22Rv1 (cell line): ENCODE data around the gene KLK2.
A peak's percentile ranks its signal among the peaks of the same experiment; 100 is the strongest.

Experiments used
- H3K27ac ChIP-seq: fragments of 450-650 bp; 2 replicates; pipeline ENCODE4 v1.5.1; 2017
- ZFX ChIP-seq: fragments of 450-650 bp; IDR thresholded peaks from 2 replicates; pipeline ENCODE4 v1.6.1; 2017; ENCODE audit warnings: antibody characterized with exemption, borderline replicate concordance
- TF ChIP-seq, protein P1 (sequence below): fragments of 450-650 bp; IDR thresholded peaks from 2 replicates; pipeline ENCODE4 v1.5.1; 2017; ENCODE audit warnings: mild to moderate bottlenecking

The KLK2 gene

GRCh38 chr19:50902640-50903039, 29.4 kb downstream of the KLK2 start:
- peak overlapping the region; percentile 99 for H3K27ac ChIP-seq
- TF ChIP-seq, protein P1, sequence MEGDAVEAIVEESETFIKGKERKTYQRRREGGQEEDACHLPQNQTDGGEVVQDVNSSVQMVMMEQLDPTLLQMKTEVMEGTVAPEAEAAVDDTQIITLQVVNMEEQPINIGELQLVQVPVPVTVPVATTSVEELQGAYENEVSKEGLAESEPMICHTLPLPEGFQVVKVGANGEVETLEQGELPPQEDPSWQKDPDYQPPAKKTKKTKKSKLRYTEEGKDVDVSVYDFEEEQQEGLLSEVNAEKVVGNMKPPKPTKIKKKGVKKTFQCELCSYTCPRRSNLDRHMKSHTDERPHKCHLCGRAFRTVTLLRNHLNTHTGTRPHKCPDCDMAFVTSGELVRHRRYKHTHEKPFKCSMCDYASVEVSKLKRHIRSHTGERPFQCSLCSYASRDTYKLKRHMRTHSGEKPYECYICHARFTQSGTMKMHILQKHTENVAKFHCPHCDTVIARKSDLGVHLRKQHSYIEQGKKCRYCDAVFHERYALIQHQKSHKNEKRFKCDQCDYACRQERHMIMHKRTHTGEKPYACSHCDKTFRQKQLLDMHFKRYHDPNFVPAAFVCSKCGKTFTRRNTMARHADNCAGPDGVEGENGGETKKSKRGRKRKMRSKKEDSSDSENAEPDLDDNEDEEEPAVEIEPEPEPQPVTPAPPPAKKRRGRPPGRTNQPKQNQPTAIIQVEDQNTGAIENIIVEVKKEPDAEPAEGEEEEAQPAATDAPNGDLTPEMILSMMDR, result no peak
- TF ChIP-seq ZFX, result no peak

DNA sequence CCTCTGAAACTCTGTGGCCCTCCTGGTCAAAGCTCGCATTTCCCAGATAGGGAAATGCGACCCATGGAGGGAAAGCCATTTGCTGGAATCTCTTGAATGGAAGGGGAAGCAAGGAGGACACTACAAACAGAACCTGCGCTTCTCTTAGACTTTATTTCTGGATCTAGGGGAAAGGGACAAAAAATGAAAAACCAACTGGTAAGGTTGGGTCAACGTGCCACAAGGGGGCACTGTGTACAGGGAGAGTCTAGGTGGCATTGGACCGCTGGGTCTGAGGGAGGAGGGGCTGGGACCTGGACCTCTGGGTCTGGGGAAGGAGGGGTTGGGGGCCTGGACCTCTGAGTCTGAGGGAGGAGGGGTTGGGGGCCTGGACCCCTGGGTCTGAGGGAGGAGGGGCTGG, 33.0 kb downstream of the KLK2 start:
- peak overlapping the region; percentile 99 for H3K27ac ChIP-seq
- TF ChIP-seq ZFX, result no peak
- TF ChIP-seq, protein P1, result peak; percentile 73

DNA sequence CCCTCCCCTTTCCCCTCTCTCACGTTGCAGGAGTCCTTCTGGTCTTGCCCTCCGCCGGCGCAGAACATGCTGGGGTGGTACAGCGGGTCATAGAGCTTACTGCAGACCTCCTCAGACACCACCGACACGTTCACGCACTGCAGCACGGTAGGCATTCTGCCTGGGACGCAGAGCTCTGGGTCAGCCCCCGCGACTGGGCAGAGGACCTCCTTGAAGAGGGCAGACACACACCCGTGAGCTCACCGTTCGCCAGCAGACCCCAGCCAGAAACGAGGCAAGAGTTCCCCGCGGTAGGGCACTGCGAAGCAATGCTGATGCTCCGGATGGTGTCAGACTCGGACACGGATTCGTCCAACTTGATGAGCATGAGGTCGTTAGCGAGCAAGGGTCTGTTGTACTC, 35.1 kb downstream of the KLK2 start:
- peak overlapping the region; percentile 88 for H3K27ac ChIP-seq
- no peak for TF ChIP-seq ZFX
- TF ChIP-seq, protein P1, result no peak

DNA sequence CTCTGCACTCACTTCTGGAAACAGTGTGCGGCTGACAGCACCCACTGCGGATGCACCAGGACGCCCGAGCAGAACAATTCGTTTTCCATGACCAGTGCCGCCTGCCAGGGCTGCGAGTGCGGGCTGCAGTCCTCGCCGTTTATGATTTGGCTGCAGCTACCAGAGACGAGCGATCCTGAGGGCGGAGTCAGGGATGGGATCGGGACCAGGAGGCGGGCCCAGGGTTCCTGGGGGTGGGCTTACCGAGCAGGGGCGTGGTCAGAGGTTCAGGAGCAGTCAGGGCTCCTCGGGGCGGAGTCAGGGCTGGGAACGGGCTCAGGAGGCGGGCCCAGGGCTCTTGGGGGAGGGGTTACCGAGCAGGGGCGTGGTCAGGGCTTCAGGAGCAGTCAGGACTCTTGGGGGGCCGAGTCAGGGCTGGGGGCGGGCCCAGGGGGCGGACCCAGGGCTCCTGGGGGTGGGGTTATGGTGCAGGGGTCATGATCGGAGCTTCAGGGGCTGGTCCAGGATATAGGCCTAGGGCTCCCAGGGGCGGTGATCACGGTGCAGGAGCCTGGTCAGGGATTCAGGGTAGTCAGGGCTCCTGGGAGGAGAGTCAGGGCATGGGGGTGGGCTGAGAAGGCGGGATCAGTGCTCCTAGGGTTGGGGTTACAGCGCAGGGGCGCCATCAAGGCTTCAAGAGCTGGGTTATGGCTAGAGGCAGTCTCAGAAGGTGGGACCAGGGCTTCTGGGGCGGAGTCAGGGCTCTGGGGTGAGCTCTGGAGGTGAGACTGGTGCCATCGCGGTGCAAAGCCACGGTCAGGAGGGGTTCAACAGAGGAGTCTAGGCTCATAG, 36.2 kb downstream of the KLK2 start:
- no peak for TF ChIP-seq ZFX
- TF ChIP-seq, protein P1, result no peak
- peak overlapping the region; percentile 88 for H3K27ac ChIP-seq

GRCh38 chr19:50910722-50911121, 37.5 kb downstream of the KLK2 start:
- H3K27ac ChIP-seq, result no peak overlapping the region
- TF ChIP-seq, protein P1, result no peak
- no peak for TF ChIP-seq ZFX

DNA sequence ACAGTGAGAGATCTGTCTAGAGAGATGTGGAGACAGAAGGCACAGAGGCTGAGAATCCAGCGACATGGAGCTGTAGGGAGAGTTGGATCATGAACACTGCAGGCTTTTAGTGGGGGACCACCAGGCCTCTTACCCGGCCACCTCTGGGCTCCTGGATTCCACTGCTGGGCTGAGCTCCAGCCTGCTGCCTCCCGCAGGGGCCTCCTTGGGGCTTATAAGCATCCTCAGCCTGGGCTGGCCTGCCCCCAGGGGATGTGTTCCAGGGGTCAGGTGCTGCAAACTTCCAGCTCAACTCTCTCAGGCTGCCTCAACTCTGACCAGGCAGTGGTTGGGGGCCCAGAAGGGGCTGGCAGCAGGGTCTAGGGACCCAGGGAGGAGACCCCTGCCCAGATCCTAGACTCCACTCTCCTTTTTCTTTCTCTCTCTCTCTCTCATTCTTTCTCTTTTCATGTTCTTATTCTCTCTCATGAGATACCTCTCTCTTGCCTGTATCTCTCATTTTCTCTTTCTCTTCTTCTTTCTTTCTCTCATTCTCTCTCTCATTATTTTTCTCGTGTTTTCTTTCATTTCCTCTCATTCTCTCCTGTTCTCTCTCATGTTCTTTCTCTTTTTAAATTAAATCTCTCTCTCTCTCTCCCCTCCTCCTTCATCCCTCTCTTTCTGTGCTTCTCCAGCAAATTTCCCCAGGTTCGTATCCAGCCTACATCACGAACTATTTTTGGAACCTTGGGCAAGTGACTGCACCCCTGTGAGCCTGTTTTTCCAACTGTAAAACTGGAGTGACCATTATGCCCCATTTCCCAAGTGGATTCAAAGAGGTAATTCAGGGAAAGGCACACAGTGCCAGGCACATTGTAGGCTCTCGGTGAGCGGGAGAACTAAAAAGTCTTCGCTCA, 38.2 kb downstream of the KLK2 start, which contains the start of gene KLK4:
Gene KLK4 (minus strand): TSS at position 190 of the 896 bp plus-strand sequence. CDS start 657 bp downstream, outside the sequence.
- no peak within 1 kb of the TSS for H3K27ac ChIP-seq
- no peak for TF ChIP-seq ZFX
- TF ChIP-seq, protein P1, result no peak
